ENCODE data around the gene PPA1.
"Not testable (repeated sequence)": the region's sequence is repeated elsewhere in the genome, so short reads cannot be mapped to it uniquely, and the experiment has no call there.

The PPA1 gene

GRCh38 chr10:70247360-70247759, 14.1 kb upstream of the PPA1 start:
- Histone ChIP-seq H3K9ac (ENCODE audit: low read length) (no peak overlapping the region), H3F3A (ENCODE audit: insufficient read depth) (no peaks in the 10 kb centered on the region), H3K4me2 (ENCODE audit: low read depth, low read length, poor library complexity, severe bottlenecking) (no peak overlapping the region), H2AFZ (ENCODE audit: low read depth, low read length, severe bottlenecking) (no peak overlapping the region), H3K79me2 (ENCODE audit: insufficient read depth, low read length) (no peaks in the 10 kb centered on the region), H3K27ac (ENCODE audit: low read depth, low read length) (no peak overlapping the region), H3K36me3 (ENCODE audit: low read length) (no peaks in the 10 kb centered on the region), H3K9me3 (ENCODE audit: insufficient read depth, low read length) (no peaks in the 10 kb centered on the region), H3K9me2 (replicated peaks; ENCODE audit: insufficient read depth, low read length) (no peaks in the 10 kb centered on the region), H3K4me3 (ENCODE audit: insufficient read depth, low read length, poor library complexity, severe bottlenecking) (no peak overlapping the region), H4K20me1 (ENCODE audit: low read depth, low read length) (no peaks in the 10 kb centered on the region), H3K27me3 (ENCODE audit: low read length) (no peaks in the 10 kb centered on the region)
- TF ChIP-seq, protein P1, sequence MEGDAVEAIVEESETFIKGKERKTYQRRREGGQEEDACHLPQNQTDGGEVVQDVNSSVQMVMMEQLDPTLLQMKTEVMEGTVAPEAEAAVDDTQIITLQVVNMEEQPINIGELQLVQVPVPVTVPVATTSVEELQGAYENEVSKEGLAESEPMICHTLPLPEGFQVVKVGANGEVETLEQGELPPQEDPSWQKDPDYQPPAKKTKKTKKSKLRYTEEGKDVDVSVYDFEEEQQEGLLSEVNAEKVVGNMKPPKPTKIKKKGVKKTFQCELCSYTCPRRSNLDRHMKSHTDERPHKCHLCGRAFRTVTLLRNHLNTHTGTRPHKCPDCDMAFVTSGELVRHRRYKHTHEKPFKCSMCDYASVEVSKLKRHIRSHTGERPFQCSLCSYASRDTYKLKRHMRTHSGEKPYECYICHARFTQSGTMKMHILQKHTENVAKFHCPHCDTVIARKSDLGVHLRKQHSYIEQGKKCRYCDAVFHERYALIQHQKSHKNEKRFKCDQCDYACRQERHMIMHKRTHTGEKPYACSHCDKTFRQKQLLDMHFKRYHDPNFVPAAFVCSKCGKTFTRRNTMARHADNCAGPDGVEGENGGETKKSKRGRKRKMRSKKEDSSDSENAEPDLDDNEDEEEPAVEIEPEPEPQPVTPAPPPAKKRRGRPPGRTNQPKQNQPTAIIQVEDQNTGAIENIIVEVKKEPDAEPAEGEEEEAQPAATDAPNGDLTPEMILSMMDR (IDR thresholded peaks at IDR 0.05; ENCODE audit: insufficient read depth, low read length, poor library complexity, severe bottlenecking): no peak
- no peak for TF ChIP-seq EZH2phosphoT487 (conservative IDR thresholded peaks at IDR 0.05; ENCODE audit: low read length)

DNA sequence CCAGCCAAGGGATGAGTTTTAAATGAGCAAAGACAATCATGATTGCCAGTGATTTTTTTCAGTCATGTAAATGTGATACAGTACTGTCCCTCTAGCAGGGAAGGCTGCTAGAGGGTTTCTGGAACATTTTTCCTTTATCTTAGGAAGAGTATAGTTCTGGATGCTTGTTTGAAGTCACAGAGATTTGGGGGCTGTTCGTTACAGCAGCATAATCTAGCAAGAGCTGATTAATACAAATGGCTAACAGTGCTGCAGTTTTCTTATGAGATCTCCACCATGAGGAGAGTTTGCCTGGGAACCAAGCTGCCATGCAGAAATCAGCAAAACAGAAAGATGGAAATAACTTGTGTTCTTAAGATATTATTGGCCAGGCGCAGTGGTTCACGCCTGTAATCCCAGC, 7.9 kb upstream of the PPA1 start:
- Histone ChIP-seq H3K9me3 (ENCODE audit: insufficient read depth, low read length) (no peaks in the 10 kb centered on the region), H3K79me2 (ENCODE audit: insufficient read depth, low read length) (no peaks in the 10 kb centered on the region), H3K36me3 (ENCODE audit: low read length) (no peaks in the 10 kb centered on the region), H2AFZ (ENCODE audit: low read depth, low read length, severe bottlenecking) (no peak overlapping the region), H3K27ac (ENCODE audit: low read depth, low read length) (no peak overlapping the region), H3K4me2 (ENCODE audit: low read depth, low read length, poor library complexity, severe bottlenecking) (no peak overlapping the region), H3K4me3 (ENCODE audit: insufficient read depth, low read length, poor library complexity, severe bottlenecking) (no peak overlapping the region), H3K27me3 (ENCODE audit: low read length) (0 out of 2 replicates have a peak, but pooled peaks cover 2% of the 10 kb centered on the region), H3K9ac (ENCODE audit: low read length) (no peak overlapping the region), H3F3A (ENCODE audit: insufficient read depth) (no peaks in the 10 kb centered on the region), H4K20me1 (ENCODE audit: low read depth, low read length) (no peaks in the 10 kb centered on the region), H3K9me2 (replicated peaks; ENCODE audit: insufficient read depth, low read length) (no peaks in the 10 kb centered on the region)
- TF ChIP-seq, protein P1 (IDR thresholded peaks at IDR 0.05; ENCODE audit: insufficient read depth, low read length, poor library complexity, severe bottlenecking): no peak
- TF ChIP-seq EZH2phosphoT487 (conservative IDR thresholded peaks at IDR 0.05; ENCODE audit: low read length): no peak

GRCh38 chr10:70239986-70240385, 6.8 kb upstream of the PPA1 start:
- not testable (repeated sequence) for H2AFZ ChIP-seq (ENCODE audit: low read depth, low read length, severe bottlenecking); H3F3A ChIP-seq (ENCODE audit: insufficient read depth); H3K79me2 ChIP-seq (ENCODE audit: insufficient read depth, low read length); H4K20me1 ChIP-seq (ENCODE audit: low read depth, low read length); H3K27ac ChIP-seq (ENCODE audit: low read depth, low read length); H3K36me3 ChIP-seq (ENCODE audit: low read length); H3K4me3 ChIP-seq (ENCODE audit: insufficient read depth, low read length, poor library complexity, severe bottlenecking); H3K9me3 ChIP-seq (ENCODE audit: insufficient read depth, low read length); H3K27me3 ChIP-seq (ENCODE audit: low read length); H3K9ac ChIP-seq (ENCODE audit: low read length); H3K9me2 ChIP-seq (replicated peaks; ENCODE audit: insufficient read depth, low read length); H3K4me2 ChIP-seq (ENCODE audit: low read depth, low read length, poor library complexity, severe bottlenecking)

- not testable (repeated sequence) for H3K9me2 ChIP-seq (replicated peaks; ENCODE audit: insufficient read depth, low read length); H3K79me2 ChIP-seq (ENCODE audit: insufficient read depth, low read length); H3K27ac ChIP-seq (ENCODE audit: low read depth, low read length); H3F3A ChIP-seq (ENCODE audit: insufficient read depth); H3K9ac ChIP-seq (ENCODE audit: low read length); H3K36me3 ChIP-seq (ENCODE audit: low read length); H3K4me2 ChIP-seq (ENCODE audit: low read depth, low read length, poor library complexity, severe bottlenecking); H2AFZ ChIP-seq (ENCODE audit: low read depth, low read length, severe bottlenecking); H3K9me3 ChIP-seq (ENCODE audit: insufficient read depth, low read length); H4K20me1 ChIP-seq (ENCODE audit: low read depth, low read length); H3K27me3 ChIP-seq (ENCODE audit: low read length); H3K4me3 ChIP-seq (ENCODE audit: insufficient read depth, low read length, poor library complexity, severe bottlenecking)
Measured at GRCh38 chr10:70239077-70239976, 6.1 kb upstream of the PPA1 start.

DNA sequence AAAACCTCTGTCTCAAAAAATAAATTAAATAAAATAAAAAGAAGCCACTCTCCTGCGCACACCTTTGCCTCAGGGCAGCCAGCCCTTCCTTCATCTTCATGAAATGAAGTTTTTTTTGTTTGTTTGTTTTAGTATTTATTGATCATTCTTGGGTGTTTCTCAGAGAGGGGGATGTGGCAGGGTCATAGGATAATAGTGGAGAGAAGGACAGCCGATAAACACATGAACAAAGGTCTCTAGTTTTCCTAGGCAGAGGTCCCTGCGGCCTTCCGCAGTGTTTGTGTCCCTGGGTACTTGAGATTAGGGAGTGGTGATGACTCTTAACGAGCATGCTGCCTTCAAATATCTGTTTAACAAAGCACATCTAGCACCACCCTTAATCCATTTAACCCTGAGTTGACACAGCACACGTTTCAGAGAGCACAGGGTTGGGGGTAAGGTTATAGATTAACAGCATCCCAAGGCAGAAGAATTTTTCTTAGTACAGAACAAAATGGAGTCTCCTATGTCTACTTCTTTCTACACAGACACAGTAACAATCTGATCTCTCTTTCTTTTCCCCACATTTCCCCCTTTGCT, 4.8 kb upstream of the PPA1 start:
- not testable (repeated sequence) for H2AFZ ChIP-seq (ENCODE audit: low read depth, low read length, severe bottlenecking); H3K9me3 ChIP-seq (ENCODE audit: insufficient read depth, low read length); H4K20me1 ChIP-seq (ENCODE audit: low read depth, low read length); H3K36me3 ChIP-seq (ENCODE audit: low read length); H3K9ac ChIP-seq (ENCODE audit: low read length); H3K27ac ChIP-seq (ENCODE audit: low read depth, low read length); H3K79me2 ChIP-seq (ENCODE audit: insufficient read depth, low read length); H3K4me3 ChIP-seq (ENCODE audit: insufficient read depth, low read length, poor library complexity, severe bottlenecking); H3K27me3 ChIP-seq (ENCODE audit: low read length); H3K4me2 ChIP-seq (ENCODE audit: low read depth, low read length, poor library complexity, severe bottlenecking); H3F3A ChIP-seq (ENCODE audit: insufficient read depth); H3K9me2 ChIP-seq (replicated peaks; ENCODE audit: insufficient read depth, low read length)
